Caco-2 (cell line): ENCODE results near the gene TMEM187. TPM values are rescaled to one million over a fixed set of nuclear protein-coding genes. Genes with fewer than 3 reads are reported as not detected.

Source experiments
- BruUV-seq: library from RNA; stranded (reverse); fragments of 400-500 nt; replicated peaks from 2 replicates; lab custom pipeline; 2021; lab: Mats Ljungman, UMichigan
- CTCF ChIA-PET: fragments of 300-600 bp; sonication (Branson Sonifier 250); formaldehyde crosslinking; loops from one replicate; lab custom pipeline; 2022; ENCODE audit warnings: antibody characterized with exemption; lab: Charles Lee
- POLR2A ChIA-PET: fragments of 300-600 bp; sonication (Branson Sonifier 250); formaldehyde crosslinking; loops from one replicate; lab custom pipeline; 2022; ENCODE audit warnings: antibody characterized with exemption; lab: Charles Lee
- DNase-seq, 2 experiments: peaks; one replicate each; pipeline versions ENCODE4 v3.0.0 to v3.0.0-alpha.2; 2020 to 2022
- H3K27me3 ChIP-seq: replicated peaks from 2 replicates; pipeline ENCODE4 v1.6.0; 2011; ENCODE audit warnings: low read length; ENCODE audit not compliant: control insufficient read depth, insufficient read depth
- H3K36me3 ChIP-seq: 2 replicates; pipeline ENCODE4 v1.5.1; 2011; ENCODE audit warnings: low read length; ENCODE audit not compliant: control insufficient read depth, insufficient read depth
- H3K4me1 ChIP-seq: fragments of 250-450 bp; sonication (Bioruptor Pico); 2 replicates; pipeline ENCODE4 v1.5.1; 2020; ENCODE audit warnings: mild to moderate bottlenecking
- H3K4me3 ChIP-seq: 2 replicates; pipeline ENCODE4 v1.5.1; 2011; ENCODE audit warnings: low read depth, mild to moderate bottlenecking, control low read depth, low read length
- H3K9me3 ChIP-seq: fragments of 250-450 bp; sonication (Bioruptor Pico); 2 replicates; pipeline ENCODE4 v1.5.1; 2020; ENCODE audit warnings: mild to moderate bottlenecking, moderate library complexity
- H3K27ac Mint-ChIP-seq: one replicate; pipeline ENCODE4 v1.8.0; 2022; ENCODE audit warnings: mixed read lengths; ENCODE audit not compliant: unreplicated experiment
- H3K27me3 Mint-ChIP-seq: one replicate; pipeline ENCODE4 v1.8.0; 2022; ENCODE audit warnings: mixed read lengths; ENCODE audit not compliant: insufficient read depth, unreplicated experiment
- H3K36me3 Mint-ChIP-seq: one replicate; pipeline ENCODE4 v1.8.0; 2022; ENCODE audit warnings: mild to moderate bottlenecking, mixed read lengths; ENCODE audit not compliant: insufficient read depth, unreplicated experiment
- H3K4me1 Mint-ChIP-seq: one replicate; pipeline ENCODE4 v1.8.0; 2022; ENCODE audit warnings: low read depth, mixed read lengths; ENCODE audit not compliant: unreplicated experiment
- H3K4me3 Mint-ChIP-seq: one replicate; pipeline ENCODE4 v1.8.0; 2022; ENCODE audit warnings: mild to moderate bottlenecking, moderate library complexity, mixed read lengths; ENCODE audit not compliant: unreplicated experiment
- H3K9me3 Mint-ChIP-seq: one replicate; pipeline ENCODE4 v1.8.0; 2022; ENCODE audit warnings: mixed read lengths; ENCODE audit not compliant: unreplicated experiment
- intact Hi-C: fragments of 100-400 bp; cut with micrococcal nuclease; formaldehyde crosslinking; loops from one replicate; pipeline ENCODE4 v1.10.0; 2022; ENCODE audit not compliant: unreplicated experiment
- total RNA-seq: library from RNA; stranded (reverse); gene quantifications from 2 replicates; pipeline ENCODE4 v1.2.3, GENCODE V29; 2022
- TF ChIP-seq, protein P1 (sequence below), 2 experiments: fragments of 200-600 bp in 1 of 2; IDR thresholded peaks; 1 replicate in 1 of 2; 2 replicates in 1 of 2; pipeline versions ENCODE4 v1.5.1 to v1.8.0; 2011 to 2022; ENCODE audit warnings: antibody characterized with exemption in 1 of 2, control low read depth in 1 of 2, inconsistent platforms in 1 of 2, low read depth in 1 of 2, low read length in 1 of 2, mild to moderate bottlenecking in 1 of 2, moderate library complexity in 1 of 2; ENCODE audit not compliant: insufficient read depth in 1 of 2, severe bottlenecking in 1 of 2, unreplicated experiment in 1 of 2

The TMEM187 gene
- total RNA-seq, 1 experiment from 2014 or later = 4.9 TPM

DNA sequence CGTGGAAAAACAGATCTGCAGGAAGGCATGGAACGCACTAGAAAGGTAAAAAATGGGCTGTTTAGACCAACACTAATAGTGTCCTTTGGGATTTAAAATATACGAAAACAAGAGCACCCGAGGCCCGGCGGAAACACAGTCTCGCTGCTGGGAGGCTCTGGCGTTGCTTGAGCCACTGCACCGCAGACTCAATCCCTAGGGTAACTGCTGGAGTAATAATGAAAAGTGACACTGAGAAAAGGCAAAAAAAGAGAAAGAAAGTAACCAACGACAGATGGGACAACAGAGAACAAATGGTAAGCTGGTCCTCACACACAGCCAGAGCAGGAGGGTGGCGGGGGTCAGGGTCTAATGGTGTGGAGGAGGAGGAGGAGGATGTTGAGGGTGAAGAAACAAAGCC lies 31.8 kb downstream of the TMEM187 start:
- Histone ChIP-seq H3K4me1 (no peaks in the 10 kb centered on the region), H3K4me3 (no peak overlapping the region), H3K27me3 (no peaks in the 10 kb centered on the region), H3K9me3 (no peaks in the 10 kb centered on the region), H3K36me3 (no peaks in the 10 kb centered on the region)
- no peaks in the 10 kb centered on the region for H3K27me3 Mint-ChIP-seq
- H3K9me3 Mint-ChIP-seq = no peaks in the 10 kb centered on the region
- BruUV-seq = no TSS peak
- DNase-seq = no peak
- H3K4me1 Mint-ChIP-seq = peaks cover 6% of the 10 kb centered on the region
- H3K27ac Mint-ChIP-seq = no peak overlapping the region
- POLR2A ChIA-PET = no interaction called here
- CTCF ChIA-PET = no interaction called here
- TF ChIP-seq, protein P1, sequence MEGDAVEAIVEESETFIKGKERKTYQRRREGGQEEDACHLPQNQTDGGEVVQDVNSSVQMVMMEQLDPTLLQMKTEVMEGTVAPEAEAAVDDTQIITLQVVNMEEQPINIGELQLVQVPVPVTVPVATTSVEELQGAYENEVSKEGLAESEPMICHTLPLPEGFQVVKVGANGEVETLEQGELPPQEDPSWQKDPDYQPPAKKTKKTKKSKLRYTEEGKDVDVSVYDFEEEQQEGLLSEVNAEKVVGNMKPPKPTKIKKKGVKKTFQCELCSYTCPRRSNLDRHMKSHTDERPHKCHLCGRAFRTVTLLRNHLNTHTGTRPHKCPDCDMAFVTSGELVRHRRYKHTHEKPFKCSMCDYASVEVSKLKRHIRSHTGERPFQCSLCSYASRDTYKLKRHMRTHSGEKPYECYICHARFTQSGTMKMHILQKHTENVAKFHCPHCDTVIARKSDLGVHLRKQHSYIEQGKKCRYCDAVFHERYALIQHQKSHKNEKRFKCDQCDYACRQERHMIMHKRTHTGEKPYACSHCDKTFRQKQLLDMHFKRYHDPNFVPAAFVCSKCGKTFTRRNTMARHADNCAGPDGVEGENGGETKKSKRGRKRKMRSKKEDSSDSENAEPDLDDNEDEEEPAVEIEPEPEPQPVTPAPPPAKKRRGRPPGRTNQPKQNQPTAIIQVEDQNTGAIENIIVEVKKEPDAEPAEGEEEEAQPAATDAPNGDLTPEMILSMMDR (IDR thresholded peaks at IDR 0.05; ENCODE audit: insufficient read depth in 1 of 2, low read depth in 1 of 2, low read length in 1 of 2, severe bottlenecking in 1 of 2, unreplicated experiment in 1 of 2) = no peak
- H3K4me3 Mint-ChIP-seq = no peak overlapping the region
- intact Hi-C loops = no loop called here
- peaks cover 15% of the 10 kb centered on the region for H3K36me3 Mint-ChIP-seq

DNA sequence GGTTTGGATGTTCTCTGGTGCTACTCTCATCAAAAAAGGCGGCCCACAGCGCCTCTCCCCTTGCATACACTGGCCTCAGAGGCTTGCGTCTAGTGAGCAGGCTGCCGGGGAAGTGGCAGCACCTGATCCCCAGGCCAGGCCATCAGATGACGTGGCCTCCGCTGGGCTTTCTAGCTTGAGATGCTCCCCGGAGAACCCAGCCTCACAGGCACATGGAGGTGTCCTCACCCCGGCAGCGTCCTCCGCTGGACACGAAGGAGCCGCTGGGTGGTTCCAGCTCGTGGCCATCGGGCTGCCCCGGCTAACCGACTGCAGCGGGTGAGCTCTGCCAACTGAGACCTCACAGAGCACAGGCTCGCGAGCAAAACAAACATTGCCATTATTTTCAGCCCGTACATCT lies 34.4 kb downstream of the TMEM187 start:
- Histone ChIP-seq H3K36me3 (no peaks in the 10 kb centered on the region), H3K27me3 (no peaks in the 10 kb centered on the region), H3K4me1 (no peaks in the 10 kb centered on the region), H3K9me3 (no peaks in the 10 kb centered on the region), H3K4me3 (no peak overlapping the region)
- peaks cover 22% of the 10 kb centered on the region for H3K36me3 Mint-ChIP-seq
- TF ChIP-seq, protein P1 (IDR thresholded peaks at IDR 0.05; ENCODE audit: insufficient read depth in 1 of 2, low read depth in 1 of 2, low read length in 1 of 2, severe bottlenecking in 1 of 2, unreplicated experiment in 1 of 2) = no peak
- ChIA-PET CTCF (no interaction called here), POLR2A (no interaction called here)
- H3K4me3 Mint-ChIP-seq = no peak overlapping the region
- no peaks in the 10 kb centered on the region for H3K9me3 Mint-ChIP-seq
- DNase-seq = no peak
- BruUV-seq = no TSS peak
- H3K27ac Mint-ChIP-seq = no peak overlapping the region
- intact Hi-C loops = no loop called here
- peaks cover 6% of the 10 kb centered on the region for H3K4me1 Mint-ChIP-seq
- H3K27me3 Mint-ChIP-seq = no peaks in the 10 kb centered on the region

DNA sequence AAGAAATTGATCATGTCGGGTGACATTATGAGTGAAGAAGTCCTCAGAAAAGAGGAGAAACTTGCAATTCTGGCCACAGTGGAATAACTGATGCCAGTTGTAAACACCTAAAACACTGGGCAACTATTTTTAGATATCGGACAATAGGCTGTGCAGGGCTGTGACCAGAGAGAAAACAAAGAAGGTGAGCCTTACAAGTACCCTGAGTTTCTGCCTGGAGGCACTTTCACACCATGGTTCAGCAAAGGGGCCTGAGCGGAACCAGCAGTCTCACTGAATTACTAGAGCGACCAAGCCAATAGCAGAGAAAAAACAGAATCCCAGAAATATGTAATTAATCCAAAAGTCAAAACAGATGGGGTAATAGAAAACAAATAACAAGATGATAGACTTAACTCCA lies 36.0 kb downstream of the TMEM187 start:
- no peak overlapping the region for H3K4me3 ChIP-seq
- no peaks in the 10 kb centered on the region for H3K27me3 Mint-ChIP-seq
- no peaks in the 10 kb centered on the region for H3K27me3 ChIP-seq
- POLR2A ChIA-PET = no interaction called here
- TF ChIP-seq, protein P1 (IDR thresholded peaks at IDR 0.05; ENCODE audit: insufficient read depth in 1 of 2, low read depth in 1 of 2, low read length in 1 of 2, severe bottlenecking in 1 of 2, unreplicated experiment in 1 of 2) = no peak
- H3K4me3 Mint-ChIP-seq = no peak overlapping the region
- intact Hi-C loops = no loop called here
- CTCF ChIA-PET = no interaction called here
- peaks cover 6% of the 10 kb centered on the region for H3K4me1 Mint-ChIP-seq
- DNase-seq = no peak
- no peaks in the 10 kb centered on the region for H3K4me1 ChIP-seq
- no peak overlapping the region for H3K27ac Mint-ChIP-seq
- no peaks in the 10 kb centered on the region for H3K36me3 ChIP-seq
- no peaks in the 10 kb centered on the region for H3K9me3 ChIP-seq
- H3K36me3 Mint-ChIP-seq = peaks cover 28% of the 10 kb centered on the region
- BruUV-seq = no TSS peak
- H3K9me3 Mint-ChIP-seq = no peaks in the 10 kb centered on the region
